Neuronal stem cell (in vitro differentiated cells): ENCODE results near the gene GSTO2.

Source experiments
- DNase-seq: peaks from one replicate; pipeline ENCODE4 v3.0.0-alpha.2; 2013; ENCODE audit warnings: low spot score
- H2AFZ ChIP-seq: one replicate; pipeline ENCODE4 v1.6.1; 2013; ENCODE audit warnings: mild to moderate bottlenecking, low read length, inconsistent platforms
- H2AK5ac ChIP-seq: 2 replicates; pipeline ENCODE4 v1.6.1; 2013; ENCODE audit warnings: low read depth, mild to moderate bottlenecking, inconsistent platforms, low read length, moderate library complexity, mixed read lengths
- H2BK120ac ChIP-seq: 2 replicates; pipeline ENCODE4 v1.6.1; 2013; ENCODE audit warnings: low read depth, mild to moderate bottlenecking, inconsistent platforms, low read length, moderate library complexity, mixed read lengths
- H2BK12ac ChIP-seq: one replicate; pipeline ENCODE4 v1.6.1; 2013; ENCODE audit warnings: low read length, inconsistent platforms
- H2BK15ac ChIP-seq: 2 replicates; pipeline ENCODE4 v1.6.1; 2013; ENCODE audit warnings: mild to moderate bottlenecking, low read length, inconsistent platforms, mixed read lengths
- H2BK5ac ChIP-seq: one replicate; pipeline ENCODE4 v1.6.1; 2013; ENCODE audit warnings: inconsistent platforms, mild to moderate bottlenecking, low read length, moderate library complexity
- H3K14ac ChIP-seq: one replicate; pipeline ENCODE4 v1.6.1; 2013; ENCODE audit warnings: low read length, inconsistent platforms
- H3K18ac ChIP-seq: 2 replicates; pipeline ENCODE4 v1.6.1; 2013; ENCODE audit warnings: low read length, inconsistent platforms
- H3K23ac ChIP-seq: 2 replicates; pipeline ENCODE4 v1.6.1; 2013; ENCODE audit warnings: low read depth, mild to moderate bottlenecking, mixed read lengths, low read length, inconsistent platforms; ENCODE audit not compliant: poor library complexity
- H3K27ac ChIP-seq: replicated peaks from 3 replicates; pipeline ENCODE4 v1.5.1; 2013; ENCODE audit warnings: low read length, inconsistent platforms
- H3K27me3 ChIP-seq, 3 experiments: 2 replicates each; pipeline ENCODE4 v1.6.1; 2013; ENCODE audit warnings: low read length in 3 of 3, mild to moderate bottlenecking in 2 of 3, inconsistent platforms in 1 of 3, low read depth in 1 of 3, mixed read lengths in 1 of 3, moderate library complexity in 1 of 3; ENCODE audit not compliant: control insufficient read depth in 3 of 3, insufficient read depth in 3 of 3
- H3K36me3 ChIP-seq, 2 donors: replicated peaks in 1 of 2; 2 replicates each; pipeline ENCODE4 v1.6.1; 2013; ENCODE audit warnings: low read length in 2 of 2; ENCODE audit not compliant: control insufficient read depth in 2 of 2, insufficient read depth in 2 of 2
- H3K4ac ChIP-seq: 2 replicates; pipeline ENCODE4 v1.6.1; 2013; ENCODE audit warnings: inconsistent platforms, mild to moderate bottlenecking, low read length, moderate library complexity
- H3K4me1 ChIP-seq, 2 donors: 1 replicate in 1 of 2; 2 replicates in 1 of 2; pipeline ENCODE4 v1.6.1; 2013; ENCODE audit warnings: low read length in 2 of 2, low read depth in 1 of 2; ENCODE audit not compliant: control insufficient read depth in 2 of 2, insufficient read depth in 1 of 2
- H3K4me2 ChIP-seq: one replicate; pipeline ENCODE4 v1.6.1; 2013; ENCODE audit warnings: mild to moderate bottlenecking, low read length, inconsistent platforms; ENCODE audit not compliant: insufficient read depth, poor library complexity, severe bottlenecking
- H3K4me3 ChIP-seq, 2 donors: 2 replicates each; pipeline ENCODE4 v1.5.1; 2013; ENCODE audit warnings: low read length in 2 of 2, mild to moderate bottlenecking in 2 of 2, inconsistent platforms in 1 of 2, moderate library complexity in 1 of 2
- H3K79me1 ChIP-seq: one replicate; pipeline ENCODE4 v1.6.1; 2013; ENCODE audit warnings: low read depth, mild to moderate bottlenecking, inconsistent platforms, low read length, moderate library complexity
- H3K9ac ChIP-seq: one replicate; pipeline ENCODE4 v1.6.1; 2013; ENCODE audit warnings: mild to moderate bottlenecking, low read depth, low read length, inconsistent platforms; ENCODE audit not compliant: poor library complexity
- H3K9me3 ChIP-seq, 2 donors: replicated peaks in 1 of 2; 2 replicates each; pipeline versions ENCODE3 to v1.6.1; 2013; ENCODE audit warnings: low read length in 2 of 2, mild to moderate bottlenecking in 2 of 2, inconsistent platforms in 1 of 2, low read depth in 1 of 2, mixed read lengths in 1 of 2, moderate library complexity in 1 of 2; ENCODE audit not compliant: control insufficient read depth in 2 of 2, insufficient read depth in 1 of 2
- H4K8ac ChIP-seq: one replicate; pipeline ENCODE4 v1.6.1; 2013; ENCODE audit warnings: low read depth, mild to moderate bottlenecking, inconsistent platforms, low read length, moderate library complexity
- H4K91ac ChIP-seq: one replicate; pipeline ENCODE4 v1.6.1; 2013; ENCODE audit warnings: low read length, low read depth, mild to moderate bottlenecking, inconsistent platforms; ENCODE audit not compliant: poor library complexity
- WGBS, 2 donors: extraction: QIAGEN DNeasy Blood & Tissue Kit; methylation state at CpG; one replicate each; pipeline ENCODE4 v1.1.7; 2013; ENCODE audit warnings: missing lambda C conversion rate in 2 of 2, mixed read lengths in 1 of 2; ENCODE audit not compliant: insufficient read length in 2 of 2, insufficient replicate concordance in 1 of 2; ENCODE audit errors: extremely low coverage in 2 of 2; 5-methylcytosine and 5-hydroxymethylcytosine counted together

Gene GSTO2

GRCh38 chr10:104288355-104288754 lies 19.4 kb downstream of the GSTO2 start:
- Histone ChIP-seq H3K4ac (no peak overlapping the region), H3K4me1 (peaks cover 3 to 4% of the 10 kb centered on the region in 2 donors), H3K27me3 (peaks cover 0 to 8% (median 0%) of the 10 kb centered on the region in 3 experiments), H3K36me3 (no peaks in the 10 kb centered on the region), H2BK15ac (no peak overlapping the region), H3K4me2 (no peak overlapping the region), H2AK5ac (no peak overlapping the region), H3K9ac (no peak overlapping the region), H3K27ac (no peak overlapping the region), H2BK5ac (no peak overlapping the region), H3K18ac (no peak overlapping the region), H3K23ac (no peak overlapping the region), H2BK120ac (no peak overlapping the region), H3K4me3 (no peak overlapping the region), H2BK12ac (no peak overlapping the region), H3K79me1 (no peaks in the 10 kb centered on the region), H4K91ac (no peak overlapping the region), H4K8ac (no peak overlapping the region), H3K14ac (no peak overlapping the region), H2AFZ (no peak overlapping the region), H3K9me3 (no peaks in the 10 kb centered on the region)
- no peak for DNase-seq
- no CpG with 5 or more reads among the region's 1 CpG for WGBS, 2 donors

- DNase-seq = peak; percentile 82
- no CpG with 5 or more reads among the region's 26 CpGs for WGBS, 2 donors
- H3K4me3 ChIP-seq = no peak overlapping the region
- peak overlapping the region; percentile 77 for H2AFZ ChIP-seq
- no peak overlapping the region for H2BK5ac ChIP-seq
- no peak overlapping the region for H2BK120ac ChIP-seq
- no peak overlapping the region for H2BK15ac ChIP-seq
- H2AK5ac ChIP-seq = no peak overlapping the region
- H2BK12ac ChIP-seq = no peak overlapping the region
- H3K18ac ChIP-seq = no peak overlapping the region
- no peak overlapping the region for H4K8ac ChIP-seq
- H3K4ac ChIP-seq = no peak overlapping the region
- H3K9ac ChIP-seq = no peak overlapping the region
- peaks cover 0 to 8% (median 0%) of the 10 kb centered on the region in 3 experiments for H3K27me3 ChIP-seq
- no peak overlapping the region for H3K4me2 ChIP-seq
- H3K14ac ChIP-seq = no peak overlapping the region
- no peaks in the 10 kb centered on the region for H3K9me3 ChIP-seq
- H3K27ac ChIP-seq = no peak overlapping the region
- no peak overlapping the region for H4K91ac ChIP-seq
- H3K4me1 ChIP-seq = peaks cover 3 to 4% of the 10 kb centered on the region in 2 donors
- no peaks in the 10 kb centered on the region for H3K36me3 ChIP-seq
- H3K79me1 ChIP-seq = no peaks in the 10 kb centered on the region
- H3K23ac ChIP-seq = no peak overlapping the region
Observed at GRCh38 chr10:104291439-104291951, 22.5 kb downstream of the GSTO2 start.

GRCh38 chr10:104293011-104293410 lies 24.0 kb downstream of the GSTO2 start:
- H2AK5ac ChIP-seq = no peak overlapping the region
- no peak overlapping the region for H2BK12ac ChIP-seq
- H3K4me2 ChIP-seq = no peak overlapping the region
- H3K27me3 ChIP-seq = peaks cover 0 to 8% (median 0%) of the 10 kb centered on the region in 3 experiments
- no peak overlapping the region for H3K4me3 ChIP-seq
- H3K27ac ChIP-seq = no peak overlapping the region
- H3K4me1 ChIP-seq = peaks cover 4 to 6% of the 10 kb centered on the region in 2 donors
- DNase-seq = no peak
- no peak overlapping the region for H2AFZ ChIP-seq
- H3K14ac ChIP-seq = no peak overlapping the region
- no peak overlapping the region for H3K4ac ChIP-seq
- H3K79me1 ChIP-seq = no peaks in the 10 kb centered on the region
- H4K8ac ChIP-seq = no peak overlapping the region
- no peaks in the 10 kb centered on the region for H3K9me3 ChIP-seq
- H2BK15ac ChIP-seq = no peak overlapping the region
- no peaks in the 10 kb centered on the region for H3K36me3 ChIP-seq
- H3K23ac ChIP-seq = no peak overlapping the region
- H2BK5ac ChIP-seq = no peak overlapping the region
- no peak overlapping the region for H4K91ac ChIP-seq
- no peak overlapping the region for H3K9ac ChIP-seq
- no peak overlapping the region for H2BK120ac ChIP-seq
- no peak overlapping the region for H3K18ac ChIP-seq
- WGBS, 2 donors = no CpG with 5 or more reads among the region's 2 CpGs

GRCh38 chr10:104293781-104294321 lies 24.9 kb downstream of the GSTO2 start:
- Histone ChIP-seq H3K9me3 (no peaks in the 10 kb centered on the region), H3K36me3 (no peaks in the 10 kb centered on the region), H3K18ac (no peak overlapping the region), H4K91ac (no peak overlapping the region), H3K4ac (no peak overlapping the region), H3K14ac (no peak overlapping the region), H3K9ac (no peak overlapping the region), H3K27ac (no peak overlapping the region), H3K4me2 (no peak overlapping the region), H2AK5ac (no peak overlapping the region), H2AFZ (no peak overlapping the region), H3K79me1 (no peaks in the 10 kb centered on the region), H3K4me3 (no peak overlapping the region), H2BK5ac (no peak overlapping the region), H3K27me3 (peaks cover 0 to 8% (median 0%) of the 10 kb centered on the region in 3 experiments), H2BK120ac (no peak overlapping the region), H3K23ac (no peak overlapping the region), H4K8ac (no peak overlapping the region), H2BK12ac (no peak overlapping the region), H3K4me1 (peaks cover 4 to 6% of the 10 kb centered on the region in 2 donors), H2BK15ac (no peak overlapping the region)
- DNase-seq = no peak
- WGBS, 2 donors = no CpG with 5 or more reads among the region's 5 CpGs
